ENCODE measurements around the gene SLC27A6. TPM values are rescaled to one million over a fixed set of nuclear protein-coding genes. Genes with fewer than 3 reads are reported as not detected.
"Not testable (repeated sequence)": the region's sequence is repeated elsewhere in the genome, so short reads cannot be mapped to it uniquely, and the experiment has no call there.

Gene SLC27A6
- total RNA-seq, 1 donor from 2014 or later: 52.2 TPM

DNA sequence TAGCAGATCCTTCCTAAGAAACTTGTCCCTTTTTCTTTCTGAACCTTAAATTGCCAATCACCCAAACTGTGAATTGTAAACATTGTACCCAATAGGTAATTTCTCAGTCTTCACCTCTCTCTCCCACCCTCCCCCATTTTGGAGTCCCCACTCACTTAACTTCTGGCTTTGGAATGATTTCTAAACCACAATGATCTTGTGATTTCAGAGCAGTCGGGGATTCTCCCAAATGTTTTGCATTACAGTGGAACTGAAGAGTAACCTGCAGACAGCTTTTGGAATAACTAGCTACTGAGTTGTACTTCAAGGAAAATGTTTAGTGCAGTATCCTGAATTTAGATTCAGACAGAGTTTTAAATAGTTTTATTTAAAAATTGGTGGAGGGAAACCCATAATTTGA, 19.2 kb downstream of the SLC27A6 start:
- ATAC-seq (no peak), DNase-seq (no peak)
- intact Hi-C loops (cut with micrococcal nuclease): no loop called here

GRCh38 chr5:128988476-128988875, 23.2 kb downstream of the SLC27A6 start:
- intact Hi-C loops (cut with micrococcal nuclease): no loop called here
- no peak for DNase-seq
- ATAC-seq: no peak

DNA sequence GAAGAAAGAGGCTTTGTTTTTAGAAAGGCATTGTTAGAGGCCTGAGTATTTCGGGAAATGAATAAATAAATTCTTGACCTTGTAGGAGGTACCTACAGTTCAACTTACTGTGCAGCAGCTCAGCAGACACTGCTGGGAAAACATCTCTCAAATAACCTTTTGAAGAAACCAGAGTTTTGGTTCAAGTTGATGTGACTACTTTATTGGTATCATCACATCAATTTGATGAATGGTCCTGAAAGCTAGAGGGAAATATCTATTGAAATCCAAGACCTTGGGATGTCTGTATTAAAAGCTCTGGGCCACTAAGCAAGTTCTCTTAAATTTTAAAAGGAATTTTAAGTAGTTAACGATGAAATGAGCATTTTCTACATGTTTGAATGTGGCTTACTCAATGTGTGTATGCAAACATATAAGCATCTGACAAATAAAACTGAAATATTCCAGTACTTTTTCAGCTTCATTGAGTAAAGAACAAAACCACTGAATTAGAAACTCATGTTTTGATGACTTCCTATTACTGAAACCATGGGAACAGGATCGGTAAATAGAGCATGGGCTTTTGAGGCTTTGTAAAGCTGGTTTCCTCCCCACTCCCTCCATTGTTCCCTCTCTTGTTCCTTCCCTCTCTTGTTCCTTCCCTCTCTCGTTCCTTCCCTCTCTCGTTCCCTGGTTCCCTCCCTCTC, 36.7 kb downstream of the SLC27A6 start:
- intact Hi-C loops (cut with micrococcal nuclease): no loop called here

DNA sequence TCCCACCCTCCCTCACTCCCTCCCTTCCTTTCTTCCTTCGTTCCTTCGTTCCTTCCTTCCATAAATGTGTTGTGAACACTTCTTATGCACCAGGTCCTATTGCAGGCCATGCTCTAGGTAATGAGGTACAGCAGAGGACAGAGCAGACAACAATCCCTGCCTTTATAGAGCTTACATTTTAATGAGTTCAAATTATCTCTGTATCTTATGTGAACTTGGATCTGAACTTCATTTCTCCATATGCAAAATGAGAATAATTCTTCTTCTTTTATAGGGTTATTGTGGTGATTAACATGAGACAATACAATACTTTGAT, 37.2 kb downstream of the SLC27A6 start:
- intact Hi-C loops (cut with micrococcal nuclease): no loop called here
- ATAC-seq (no peak), DNase-seq (no peak)

More for the DNA sequence above, 36.7 kb downstream of the SLC27A6 start:
- no peak for ATAC-seq
- DNase-seq: no peak

- intact Hi-C loops (cut with micrococcal nuclease): no loop called here
- no peak for ATAC-seq
- no peak for DNase-seq
Measured at GRCh38 chr5:129003232-129003631, 37.9 kb downstream of the SLC27A6 start.

DNA sequence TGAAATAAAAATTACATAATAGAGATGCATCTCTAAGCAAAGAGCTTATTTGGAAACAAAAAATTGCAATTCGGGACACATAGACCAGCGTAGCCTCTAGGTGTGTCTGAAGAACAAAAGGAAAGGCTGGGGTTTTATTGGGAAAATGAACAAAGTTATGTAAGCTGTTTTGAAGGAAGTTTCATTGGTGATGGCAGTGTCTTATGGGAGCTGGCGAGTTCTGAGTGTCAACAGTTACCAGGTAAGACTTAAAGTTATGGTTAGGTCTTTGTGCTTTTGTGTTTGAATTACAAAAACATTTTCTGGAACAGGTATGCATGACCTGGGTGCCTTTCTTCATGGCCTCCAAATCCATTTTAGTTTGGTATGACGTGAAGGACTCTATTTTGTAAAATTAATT, 48.9 kb downstream of the SLC27A6 start:
- DNase-seq: no peak
- ATAC-seq: no peak
- intact Hi-C loops (cut with micrococcal nuclease): no loop called here

GRCh38 chr5:129018837-129019236, 53.5 kb downstream of the SLC27A6 start:
- ATAC-seq: no peak

GRCh38 chr5:129019401-129019908, 54.2 kb downstream of the SLC27A6 start:
- DNase-seq (no peak), ATAC-seq (no peak)
- intact Hi-C loops (cut with micrococcal nuclease): no loop called here

More at GRCh38 chr5:129018837-129019236, 53.5 kb downstream of the SLC27A6 start:
- intact Hi-C loops (cut with micrococcal nuclease): no loop called here
- DNase-seq: no peak

DNA sequence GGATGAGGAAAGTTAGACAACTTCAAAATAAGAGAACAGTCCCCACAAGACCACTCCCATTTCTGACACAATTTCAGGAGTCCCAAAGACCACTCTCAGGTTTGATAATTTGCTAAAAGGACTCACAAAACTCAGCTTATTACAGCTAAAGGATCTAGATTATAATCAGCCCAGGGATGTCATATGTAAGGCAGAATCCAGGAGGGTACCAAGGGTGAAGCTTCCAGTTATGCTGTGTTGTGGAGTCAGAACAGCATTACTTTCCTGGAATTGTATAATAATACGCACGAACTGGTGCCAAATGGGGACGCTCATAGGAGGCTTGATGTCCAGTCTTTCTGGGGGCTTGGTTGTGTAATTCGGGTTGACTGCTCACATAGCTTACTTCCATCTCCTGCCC, 55.4 kb downstream of the SLC27A6 start:
- no peak for DNase-seq
- intact Hi-C loops (cut with micrococcal nuclease): no loop called here
- ATAC-seq: no peak

DNA sequence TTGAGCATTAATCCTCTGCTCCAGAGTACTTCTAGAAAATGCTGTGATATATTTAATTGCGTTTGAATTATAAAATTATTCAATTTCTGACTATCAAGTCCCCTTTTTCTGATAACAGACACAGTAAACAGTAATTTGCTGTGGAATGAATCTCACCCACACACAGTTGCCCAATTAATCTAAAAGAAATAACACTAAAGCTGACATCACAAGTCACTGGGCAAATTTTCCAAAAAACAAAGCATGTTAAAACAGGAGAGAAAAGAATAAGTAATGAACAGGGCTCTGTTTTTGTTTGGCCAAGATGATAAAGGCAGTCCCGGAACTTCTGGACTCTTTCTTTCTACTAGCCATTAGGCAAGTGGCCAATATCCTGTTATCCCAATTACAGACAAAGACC, 56.5 kb downstream of the SLC27A6 start:
- DNase-seq (no peak), ATAC-seq (no peak)
- intact Hi-C loops (cut with micrococcal nuclease): no loop called here

DNA sequence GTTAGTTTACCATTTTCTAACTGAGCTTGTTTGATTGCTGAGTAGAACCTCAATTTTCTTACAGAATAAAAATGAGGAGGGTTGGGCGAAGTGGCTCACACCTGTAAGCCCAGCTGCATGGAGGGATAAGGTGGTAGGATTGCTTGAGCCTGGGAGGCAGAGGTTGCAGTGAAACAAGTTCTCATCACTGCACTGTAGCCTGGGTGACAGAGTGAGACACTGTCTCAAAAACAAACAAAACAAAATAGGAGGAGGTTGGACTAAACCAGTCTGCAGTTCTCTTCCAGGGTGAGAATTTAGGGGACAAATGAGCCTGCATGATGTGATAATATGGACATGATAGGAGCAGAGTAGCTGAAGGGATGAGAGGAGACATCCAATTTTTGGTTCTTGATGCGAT, 57.3 kb downstream of the SLC27A6 start:
- DNase-seq (no peak), ATAC-seq (no peak)
- intact Hi-C loops (cut with micrococcal nuclease): no loop called here

DNA sequence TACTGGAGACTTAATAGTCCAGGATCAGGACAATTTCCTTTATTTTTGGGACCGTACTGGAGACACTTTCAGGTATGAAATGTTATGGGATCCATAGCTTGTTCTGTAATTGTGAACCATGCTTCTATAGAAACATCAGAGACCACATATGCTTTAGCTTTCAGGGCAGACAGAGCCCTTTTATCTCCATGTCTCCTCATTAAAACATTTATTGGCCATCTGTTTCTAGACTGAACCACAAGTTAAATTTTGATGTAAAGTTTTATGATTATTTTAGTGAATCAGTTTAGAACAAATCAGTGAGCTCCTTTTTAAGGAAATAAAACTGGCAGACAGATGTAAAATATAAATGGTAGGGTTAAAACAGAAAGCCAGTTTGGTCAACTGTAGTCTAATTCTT, 62.0 kb downstream of the SLC27A6 start:
- ATAC-seq: no peak
- intact Hi-C loops (cut with micrococcal nuclease): no loop called here
- no peak for DNase-seq

- ATAC-seq (no peak), DNase-seq (no peak)
- intact Hi-C loops (cut with micrococcal nuclease): no loop called here
Measured at GRCh38 chr5:129031886-129032683, 66.8 kb downstream of the SLC27A6 start.

DNA sequence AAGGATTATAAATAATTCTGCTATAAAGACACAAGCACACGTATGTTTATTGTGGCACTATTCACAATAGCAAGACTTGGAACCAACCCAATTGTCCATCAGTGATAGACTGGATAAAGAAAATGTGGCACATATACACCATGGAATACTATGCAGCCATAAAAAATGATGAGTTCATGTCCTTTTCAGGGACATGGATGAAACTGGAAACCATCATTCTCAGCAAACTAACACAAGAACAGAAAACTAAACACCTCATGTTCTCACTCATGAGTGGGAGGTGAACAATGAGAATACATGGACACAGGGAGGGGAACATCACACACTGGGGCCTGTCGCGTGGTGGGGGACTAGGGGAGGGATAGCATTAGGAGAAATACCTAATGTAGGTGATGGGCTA, 71.0 kb downstream of the SLC27A6 start:
- ATAC-seq; DNase-seq; intact Hi-C loops (cut with micrococcal nuclease): not testable (repeated sequence)

- DNase-seq (no peak), ATAC-seq (no peak)
- intact Hi-C loops (cut with micrococcal nuclease): no loop called here
Measured at GRCh38 chr5:129041196-129041881, 76.1 kb downstream of the SLC27A6 start.

- DNase-seq (no peak), ATAC-seq (no peak)
- intact Hi-C loops (cut with micrococcal nuclease): no loop called here
Measured at GRCh38 chr5:129042306-129042705, 77.0 kb downstream of the SLC27A6 start.

DNA sequence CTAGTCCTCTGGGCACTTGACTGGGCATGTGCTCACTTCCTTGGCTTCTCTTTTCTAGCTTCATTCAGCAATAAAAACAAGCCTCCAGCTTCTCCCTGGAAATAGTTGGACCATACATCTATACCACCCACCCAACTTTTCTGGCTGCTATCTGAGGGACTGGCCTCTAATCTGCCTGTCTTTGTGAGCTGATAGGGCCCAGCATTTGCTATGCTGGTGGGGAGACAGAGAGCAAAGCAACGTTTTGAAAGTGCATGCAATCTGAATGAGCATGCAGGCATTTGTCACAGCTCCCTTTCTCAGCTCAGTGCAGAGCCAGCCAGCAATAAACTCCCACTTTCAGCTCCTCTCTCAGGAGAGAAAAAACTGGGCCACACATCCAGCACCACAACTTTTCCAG, 78.6 kb downstream of the SLC27A6 start:
- ATAC-seq (no peak), DNase-seq (no peak)
- intact Hi-C loops (cut with micrococcal nuclease): no loop called here

GRCh38 chr5:129046151-129046550, 80.9 kb downstream of the SLC27A6 start:
- DNase-seq: no peak
- intact Hi-C loops (cut with micrococcal nuclease): no loop called here
- no peak for ATAC-seq

- intact Hi-C loops (cut with micrococcal nuclease): no loop called here
- DNase-seq (no peak), ATAC-seq (peak; percentile 78)
Measured at GRCh38 chr5:129048509-129048908, 83.2 kb downstream of the SLC27A6 start.

GRCh38 chr5:129049126-129049799, 84.0 kb downstream of the SLC27A6 start:
- DNase-seq (no peak), ATAC-seq (no peak)
- intact Hi-C loops (cut with micrococcal nuclease): no loop called here

Data from left ventricle myocardium superior (tissue), 1 donor.